ENCODE measurements around the gene GABRB1.

GABRB1 gene

GRCh38 chr4:47193179-47193578, 161.8 kb downstream of the GABRB1 start:
- Histone ChIP-seq H3F3A (ENCODE audit: insufficient read depth, low read length) (no peaks in the 10 kb centered on the region), H3K9ac (ENCODE audit: low read length) (no peak overlapping the region)

GRCh38 chr4:47194036-47194737, 162.8 kb downstream of the GABRB1 start:
- H4K20me1 ChIP-seq (ENCODE audit: insufficient read depth, low read length), result no peaks in the 10 kb centered on the region
- H2AFZ ChIP-seq (ENCODE audit: low read length), result no peak overlapping the region
- H3K79me2 ChIP-seq (ENCODE audit: low read length), result no peaks in the 10 kb centered on the region
- no peak for DNase-seq
- no peak overlapping the region for H3K4me3 ChIP-seq (ENCODE audit: low read length)
- H3F3A ChIP-seq (ENCODE audit: insufficient read depth, low read length), result no peaks in the 10 kb centered on the region
- H3K9me2 ChIP-seq (replicated peaks; ENCODE audit: insufficient read depth, low read length), result no peaks in the 10 kb centered on the region
- no peaks in the 10 kb centered on the region for H3K36me3 ChIP-seq (replicated peaks; ENCODE audit: insufficient read depth, low read length)
- no peaks in the 10 kb centered on the region for H3K4me1 ChIP-seq (ENCODE audit: low read length)
- no peak overlapping the region for H3K4me2 ChIP-seq (ENCODE audit: low read depth, low read length)
- H3K9me3 ChIP-seq (replicated peaks; ENCODE audit: insufficient read depth, low read length), result no peaks in the 10 kb centered on the region
- no peak for TF ChIP-seq EZH2 (optimal IDR thresholded peaks at IDR 0.05; ENCODE audit: low read depth, low read length)
- no peak for TF ChIP-seq CTCF (IDR thresholded peaks at IDR 0.05; ENCODE audit: low read length)
- no peak for TF ChIP-seq EZH2phosphoT487 (IDR thresholded peaks at IDR 0.05; ENCODE audit: low read length)
- no peak overlapping the region for H3K27ac ChIP-seq (ENCODE audit: low read length)
- no peak overlapping the region for H3K9ac ChIP-seq (ENCODE audit: low read length)
- no peaks in the 10 kb centered on the region for H3K27me3 ChIP-seq (replicated peaks; ENCODE audit: insufficient read depth, low read length)

More at GRCh38 chr4:47193179-47193578, 161.8 kb downstream of the GABRB1 start:
- H3K36me3 ChIP-seq (replicated peaks; ENCODE audit: insufficient read depth, low read length), result no peaks in the 10 kb centered on the region
- H3K79me2 ChIP-seq (ENCODE audit: low read length), result no peaks in the 10 kb centered on the region
- H3K9me2 ChIP-seq (replicated peaks; ENCODE audit: insufficient read depth, low read length), result no peaks in the 10 kb centered on the region
- no peak overlapping the region for H3K4me2 ChIP-seq (ENCODE audit: low read depth, low read length)
- no peaks in the 10 kb centered on the region for H3K4me1 ChIP-seq (ENCODE audit: low read length)
- no peak overlapping the region for H2AFZ ChIP-seq (ENCODE audit: low read length)
- DNase-seq, result no peak
- H3K4me3 ChIP-seq (ENCODE audit: low read length), result no peak overlapping the region
- no peaks in the 10 kb centered on the region for H3K27me3 ChIP-seq (replicated peaks; ENCODE audit: insufficient read depth, low read length)
- TF ChIP-seq EZH2phosphoT487 (IDR thresholded peaks at IDR 0.05; ENCODE audit: low read length), result no peak
- no peak for TF ChIP-seq EZH2 (optimal IDR thresholded peaks at IDR 0.05; ENCODE audit: low read depth, low read length)
- no peak for TF ChIP-seq CTCF (IDR thresholded peaks at IDR 0.05; ENCODE audit: low read length)
- no peaks in the 10 kb centered on the region for H4K20me1 ChIP-seq (ENCODE audit: insufficient read depth, low read length)
- no peak overlapping the region for H3K27ac ChIP-seq (ENCODE audit: low read length)
- H3K9me3 ChIP-seq (replicated peaks; ENCODE audit: insufficient read depth, low read length), result no peaks in the 10 kb centered on the region

- Histone ChIP-seq H3K9me3 (replicated peaks; ENCODE audit: insufficient read depth, low read length) (no peaks in the 10 kb centered on the region), H3K79me2 (ENCODE audit: low read length) (no peaks in the 10 kb centered on the region), H3K4me3 (ENCODE audit: low read length) (no peak overlapping the region), H3K9me2 (replicated peaks; ENCODE audit: insufficient read depth, low read length) (no peaks in the 10 kb centered on the region), H3K36me3 (replicated peaks; ENCODE audit: insufficient read depth, low read length) (no peaks in the 10 kb centered on the region), H3F3A (ENCODE audit: insufficient read depth, low read length) (no peaks in the 10 kb centered on the region), H4K20me1 (ENCODE audit: insufficient read depth, low read length) (no peaks in the 10 kb centered on the region), H2AFZ (ENCODE audit: low read length) (no peak overlapping the region), H3K9ac (ENCODE audit: low read length) (no peak overlapping the region), H3K4me2 (ENCODE audit: low read depth, low read length) (no peak overlapping the region), H3K27me3 (replicated peaks; ENCODE audit: insufficient read depth, low read length) (no peaks in the 10 kb centered on the region), H3K27ac (ENCODE audit: low read length) (no peak overlapping the region), H3K4me1 (ENCODE audit: low read length) (no peaks in the 10 kb centered on the region)
- no peak for TF ChIP-seq CTCF (IDR thresholded peaks at IDR 0.05; ENCODE audit: low read length)
- no peak for TF ChIP-seq EZH2phosphoT487 (IDR thresholded peaks at IDR 0.05; ENCODE audit: low read length)
- TF ChIP-seq EZH2 (optimal IDR thresholded peaks at IDR 0.05; ENCODE audit: low read depth, low read length), result no peak
- no peak for DNase-seq
These were observed 164.3 kb downstream of the GABRB1 start for GRCh38 chr4:47195706-47196105.
